ENCODE measurements around the gene RELN.
A peak's percentile ranks its signal among the peaks of the same experiment; 100 is the strongest.

RELN gene

GRCh38 chr7:103680161-103681144 is 309.0 kb downstream of the RELN start:
- DNase-seq (ENCODE audit: low read depth) = no peak

DNA sequence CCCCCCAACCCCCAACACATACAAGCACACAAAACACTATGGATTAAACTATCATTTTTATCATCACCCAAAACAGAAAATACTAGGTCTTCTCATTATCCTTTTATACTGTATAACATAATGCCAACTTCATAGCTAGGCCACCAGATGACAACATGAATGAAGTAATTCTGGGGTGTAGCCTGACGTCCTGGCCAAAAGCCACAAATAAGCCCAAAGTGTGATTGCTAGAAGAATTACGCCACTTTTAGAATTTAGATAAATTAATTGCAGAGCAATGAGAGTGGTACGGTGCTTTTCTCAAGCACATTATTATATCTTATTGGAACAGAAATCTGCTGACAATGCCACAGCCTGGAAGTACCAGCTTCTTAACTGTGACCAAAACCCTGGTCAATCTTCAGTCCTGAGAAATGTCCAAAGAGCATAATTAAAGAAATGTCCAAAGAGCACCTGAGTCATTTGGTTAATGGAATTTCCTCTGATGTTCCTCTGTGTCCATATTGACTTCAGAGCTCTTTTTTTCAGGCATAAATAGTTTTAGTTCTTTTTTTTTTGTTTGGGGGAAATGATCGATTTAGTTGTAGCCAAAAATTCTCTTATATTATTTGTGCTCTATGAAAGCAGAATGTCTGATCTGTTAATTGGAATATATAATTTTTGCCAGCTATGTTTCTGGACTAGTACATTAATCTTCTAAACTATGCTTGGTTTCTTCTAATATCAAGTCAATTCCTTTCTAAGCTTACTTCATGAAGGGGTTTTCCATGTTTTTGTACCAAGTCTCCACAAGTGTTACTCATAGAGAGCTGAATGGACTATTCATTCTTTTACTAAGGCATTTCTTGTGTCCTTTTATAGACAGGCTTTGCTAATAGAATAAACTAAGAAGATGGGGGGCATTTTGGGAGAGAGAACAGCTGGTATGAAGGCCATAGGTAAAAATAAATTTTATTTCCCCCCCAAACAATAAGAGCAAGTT is 310.0 kb downstream of the RELN start:
- no peak for DNase-seq (ENCODE audit: low read depth)

DNA sequence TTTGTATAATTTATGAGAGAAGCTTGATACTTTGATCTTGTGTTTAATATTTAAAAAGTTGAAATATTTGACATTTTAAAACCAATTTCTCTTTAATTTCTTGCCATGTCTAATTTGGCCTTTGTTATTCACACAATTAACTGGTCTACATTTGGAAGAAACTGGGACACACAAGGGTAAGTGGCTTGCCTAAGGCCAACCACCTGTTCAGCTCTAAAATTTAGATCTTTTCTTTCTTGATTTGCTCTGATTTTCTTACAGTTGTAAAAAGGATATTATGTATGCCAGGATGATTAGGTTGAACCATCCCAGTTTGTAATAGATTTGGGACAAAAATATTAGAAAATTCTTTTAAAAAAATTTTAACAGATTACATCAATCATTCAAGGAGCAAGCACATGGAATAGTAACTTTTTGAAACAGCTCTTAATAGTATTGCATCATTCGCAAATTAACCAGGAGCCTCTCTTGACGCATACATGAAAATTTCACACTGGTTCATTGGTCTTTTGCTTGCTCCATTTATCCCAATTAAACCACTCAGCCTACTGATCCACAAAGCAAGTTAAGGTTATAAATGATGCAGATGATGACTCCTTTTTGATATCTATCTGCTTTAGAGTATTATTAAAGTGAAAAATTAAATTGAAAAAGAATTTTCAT is 321.0 kb downstream of the RELN start:
- DNase-seq (ENCODE audit: low read depth) = no peak

DNA sequence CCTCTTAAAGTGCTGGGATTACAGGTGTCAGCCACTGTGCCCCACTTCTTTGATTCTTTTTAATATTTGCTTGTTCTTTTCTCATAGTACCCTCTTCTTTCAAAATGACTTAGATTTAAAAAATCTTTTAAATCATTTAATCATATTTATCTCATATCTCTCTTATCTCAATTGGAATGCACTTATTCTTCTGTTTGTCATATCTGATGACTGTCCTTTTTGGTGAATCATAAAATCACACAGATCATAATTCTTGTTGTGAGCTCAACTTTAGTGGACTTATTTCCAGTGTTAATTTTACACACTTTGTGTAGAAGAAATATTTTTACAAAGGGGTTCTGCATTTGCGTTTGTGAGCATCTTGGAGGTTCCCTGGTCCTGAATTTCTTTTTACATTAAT is 323.1 kb downstream of the RELN start:
- no peak for DNase-seq (ENCODE audit: low read depth)

DNA sequence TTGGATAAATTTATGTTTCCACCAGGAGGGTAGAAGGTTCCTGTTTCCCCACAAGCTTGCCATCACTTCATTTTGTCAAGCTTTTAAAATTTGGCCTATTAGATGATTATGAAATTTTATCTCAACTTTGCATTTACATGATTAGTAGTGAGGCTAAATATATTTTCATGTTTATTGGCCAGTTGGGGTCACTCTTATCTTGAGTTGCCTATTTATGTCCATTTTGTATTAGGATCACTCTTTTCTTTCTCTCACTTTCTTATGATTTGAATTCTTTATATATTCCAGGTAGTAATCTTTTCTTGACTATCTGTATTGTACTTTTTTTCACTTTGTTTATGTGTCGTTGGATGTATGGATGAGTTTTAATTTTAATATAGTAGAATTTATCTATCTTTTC is 324.9 kb downstream of the RELN start:
- no peak for DNase-seq (ENCODE audit: low read depth)

DNA sequence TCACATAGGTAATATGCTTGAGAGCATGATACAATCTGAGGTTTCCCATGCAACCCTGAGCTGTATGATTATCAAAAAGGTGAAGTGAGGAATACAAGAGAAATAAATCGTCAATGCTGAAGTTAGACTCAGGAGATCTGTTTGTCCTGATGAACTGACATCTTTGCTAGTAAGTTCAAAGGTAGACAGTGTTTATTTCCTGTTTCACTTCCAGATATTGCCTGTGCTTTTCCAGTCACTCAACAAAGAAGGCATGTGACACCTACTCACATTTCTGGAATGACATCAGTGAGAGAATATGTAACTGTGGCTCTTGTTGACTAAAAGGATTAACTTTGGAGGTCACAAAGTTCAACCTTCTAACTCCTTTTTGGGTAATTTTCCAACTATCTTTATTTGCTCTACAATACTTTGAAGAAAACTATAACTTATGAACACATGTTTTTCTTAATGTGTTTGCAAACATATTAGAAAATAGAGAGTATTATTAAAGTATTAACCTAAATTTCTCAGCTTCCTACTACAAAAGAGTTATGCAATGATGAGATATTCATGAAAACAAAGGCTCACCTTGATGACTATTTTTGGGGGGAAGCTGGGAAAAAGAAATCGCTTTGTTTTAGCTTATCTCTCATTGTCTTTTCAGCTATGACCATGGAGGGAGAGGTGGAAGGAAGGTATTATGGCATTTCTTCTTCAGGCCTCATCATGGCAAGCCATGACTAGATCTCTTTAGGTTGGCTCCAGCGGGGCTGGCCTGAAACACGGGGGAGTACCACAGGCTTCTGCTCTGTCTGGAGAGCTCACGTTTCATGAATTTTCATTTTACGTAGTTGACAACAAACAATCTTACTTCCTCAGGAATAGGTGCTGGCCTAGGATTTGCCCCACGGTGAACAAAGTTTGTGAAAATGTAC is 328.7 kb downstream of the RELN start:
- DNase-seq (ENCODE audit: low read depth) = peak; percentile 29

DNA sequence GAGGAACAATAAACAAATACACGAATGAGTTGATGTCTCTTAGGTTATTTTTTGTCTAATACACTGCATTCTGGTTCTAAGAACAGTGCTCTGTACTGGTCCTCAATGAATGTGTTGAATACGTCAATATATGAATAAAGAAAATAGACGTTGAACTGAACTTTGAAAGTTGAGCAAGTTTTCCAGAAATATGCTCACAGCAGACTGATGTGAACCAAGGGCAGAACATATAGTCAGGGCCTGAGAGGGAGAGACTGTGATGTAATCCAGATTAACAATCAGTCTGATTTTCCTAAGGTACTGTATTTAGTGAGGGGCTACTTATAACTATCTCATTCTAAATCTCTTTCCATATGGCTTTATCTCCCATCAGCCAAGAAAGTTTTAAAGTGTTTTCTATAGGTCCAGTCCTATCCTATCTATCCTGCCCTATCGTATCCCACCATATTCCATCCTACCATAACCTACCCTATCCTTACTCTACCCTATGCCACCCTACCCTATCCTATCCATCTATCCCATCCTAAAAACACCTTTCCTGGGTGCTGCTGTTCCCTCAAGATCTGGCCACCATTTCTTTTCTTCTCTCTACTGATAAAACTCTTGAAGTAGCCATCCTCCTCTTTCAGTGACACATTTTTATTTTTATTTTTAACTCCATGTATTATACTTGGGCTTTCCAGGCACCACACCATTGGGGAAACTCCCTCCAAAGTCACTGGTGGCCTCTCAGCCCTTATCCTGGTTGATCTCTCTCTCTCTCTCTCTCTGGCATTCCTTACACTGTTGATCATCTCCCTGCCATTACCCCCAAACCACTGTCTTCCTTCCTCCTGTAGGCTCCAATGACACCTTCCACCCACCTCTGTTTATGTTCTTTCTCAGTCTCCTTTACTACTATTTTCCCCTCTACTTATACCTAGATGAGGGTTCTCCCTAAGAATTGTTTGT is 331.1 kb downstream of the RELN start:
- no peak for DNase-seq (ENCODE audit: low read depth)

DNA sequence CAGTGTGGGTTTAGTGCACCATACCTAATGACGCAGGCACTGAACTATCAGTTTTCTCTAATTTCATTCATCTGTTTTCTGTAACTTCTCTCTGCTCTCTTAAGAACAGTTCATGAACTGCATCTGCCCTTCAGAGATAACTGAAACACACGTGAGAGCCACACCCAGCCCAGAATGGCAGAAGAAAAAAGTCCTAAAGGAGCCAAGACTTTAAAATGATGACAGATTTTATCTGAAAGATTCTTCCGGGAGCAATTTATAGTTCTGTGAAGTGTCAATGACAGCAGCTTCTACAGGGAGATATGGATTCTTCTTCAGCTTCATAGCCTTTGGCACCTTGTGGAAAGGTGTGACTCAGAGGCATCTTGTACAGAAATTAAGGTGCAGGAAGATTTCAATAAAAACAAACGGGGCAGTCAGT is 332.0 kb downstream of the RELN start:
- DNase-seq (ENCODE audit: low read depth) = no peak

GRCh38 chr7:103656221-103656620 is 333.2 kb downstream of the RELN start:
- no peak for DNase-seq (ENCODE audit: low read depth)

- DNase-seq (ENCODE audit: low read depth) = no peak
These were observed 337.7 kb downstream of the RELN start for GRCh38 chr7:103651593-103652377.

- DNase-seq (ENCODE audit: low read depth) = no peak
These were observed 340.4 kb downstream of the RELN start for GRCh38 chr7:103649052-103649451.

GRCh38 chr7:103648135-103648534 is 341.3 kb downstream of the RELN start:
- no peak for DNase-seq (ENCODE audit: low read depth)

DNA sequence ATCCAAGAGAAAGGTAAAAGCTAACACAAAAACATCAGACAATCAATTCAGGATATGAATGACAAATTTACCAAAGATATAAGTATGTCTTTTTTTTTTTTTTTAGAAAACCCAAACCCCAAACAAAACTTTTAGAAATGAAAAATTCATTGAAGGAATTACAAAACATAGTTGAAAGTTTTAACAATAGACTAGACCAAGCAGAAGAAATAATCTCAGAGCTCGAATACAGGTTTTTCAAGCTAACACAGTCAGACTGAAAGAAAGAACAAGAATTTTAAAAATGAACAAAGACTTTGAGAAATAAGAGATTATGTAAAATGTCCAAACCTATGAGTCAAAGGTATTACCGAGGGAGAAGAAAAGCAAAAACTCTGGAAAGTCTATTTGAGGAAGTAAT is 345.1 kb downstream of the RELN start:
- DNase-seq (ENCODE audit: low read depth) = no peak

- DNase-seq (ENCODE audit: low read depth) = no peak
These were observed 349.3 kb downstream of the RELN start for GRCh38 chr7:103640031-103640779.

DNA sequence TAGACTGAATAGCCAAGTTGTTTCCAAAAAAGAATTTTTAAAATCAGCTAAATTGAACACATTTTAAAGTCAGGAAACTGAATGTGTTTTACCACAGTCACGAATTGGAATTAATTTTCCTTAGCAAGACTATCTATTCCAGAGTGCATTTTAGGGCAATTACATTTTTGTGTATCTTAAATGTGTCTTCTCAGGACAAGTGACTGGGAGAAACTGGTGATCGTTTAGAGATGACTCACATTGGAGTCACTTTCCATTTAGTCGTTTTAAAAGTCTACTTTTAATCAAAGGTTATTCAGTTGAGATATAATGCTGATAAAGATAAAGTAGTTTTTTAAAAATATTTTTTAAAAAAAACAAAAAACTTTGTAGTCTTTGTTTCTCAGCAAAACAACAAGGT is 351.7 kb downstream of the RELN start:
- DNase-seq (ENCODE audit: low read depth) = peak; percentile 31

DNA sequence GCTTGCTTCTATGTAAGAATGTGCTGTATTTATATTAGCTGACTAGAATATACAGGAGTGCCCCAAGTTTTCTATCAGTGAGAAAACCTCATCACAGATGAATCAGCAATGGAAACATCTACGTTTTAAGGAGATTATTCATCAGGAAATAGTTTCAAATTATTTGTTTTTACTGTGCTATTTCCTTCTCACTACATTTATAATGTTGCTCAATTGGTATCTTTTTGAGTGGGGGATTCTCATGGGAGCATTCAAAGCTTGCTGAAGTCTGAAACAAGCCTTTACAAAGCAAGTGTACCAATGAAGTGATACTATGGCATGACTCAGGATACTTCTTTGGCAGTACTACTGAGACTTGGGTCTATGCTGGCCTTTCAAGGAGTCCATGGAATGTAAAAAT is 352.4 kb downstream of the RELN start:
- DNase-seq (ENCODE audit: low read depth) = peak; percentile 93

DNA sequence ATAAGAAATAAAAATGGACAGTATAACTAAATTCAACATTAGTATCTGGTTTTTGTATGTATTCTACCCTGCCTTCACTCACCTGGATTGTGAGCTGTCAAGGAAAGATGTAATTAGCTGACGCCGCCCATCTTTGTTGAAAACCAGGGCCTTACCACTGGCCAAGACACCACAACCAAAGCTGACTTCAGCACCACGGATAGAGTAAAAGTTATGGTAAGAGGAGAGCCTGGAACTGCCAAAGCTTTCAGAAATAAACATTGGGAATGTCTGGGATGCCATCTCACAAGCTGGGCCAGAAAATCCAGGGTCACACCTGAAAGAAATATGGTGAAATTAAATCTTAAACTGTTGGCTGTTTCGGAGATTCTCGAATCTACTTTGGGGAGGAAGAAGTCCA is 353.3 kb downstream of the RELN start:
- no peak for DNase-seq (ENCODE audit: low read depth)

DNA sequence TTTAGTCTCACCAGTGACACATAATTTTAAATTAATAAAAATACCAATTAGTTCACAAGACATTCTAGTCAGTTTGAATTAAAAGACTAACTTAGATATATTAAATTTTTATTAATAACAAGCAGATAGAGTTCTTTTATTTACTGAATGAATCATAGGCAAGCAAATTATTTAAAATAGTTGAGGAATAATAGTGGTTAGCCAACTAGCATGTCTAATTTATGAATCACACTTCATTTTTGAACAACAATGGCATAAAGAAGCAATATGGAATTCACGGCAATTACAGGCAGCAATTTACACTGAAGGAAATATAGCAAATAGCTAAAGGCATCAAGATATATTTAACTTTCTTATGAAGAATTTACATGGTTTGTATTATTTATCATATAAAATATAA is 356.5 kb downstream of the RELN start:
- no peak for DNase-seq (ENCODE audit: low read depth)
